HG03159 (cell line): ENCODE data around the gene TSEN34.

ENCODE experiments used
- ATAC-seq: cut with Tn5 transposase; IDR thresholded peaks from one replicate; pipeline ENCODE4 v1.9.1; 2021; ENCODE audit warnings: mild to moderate bottlenecking, moderate library complexity; ENCODE audit not compliant: unreplicated experiment

TSEN34 gene

DNA sequence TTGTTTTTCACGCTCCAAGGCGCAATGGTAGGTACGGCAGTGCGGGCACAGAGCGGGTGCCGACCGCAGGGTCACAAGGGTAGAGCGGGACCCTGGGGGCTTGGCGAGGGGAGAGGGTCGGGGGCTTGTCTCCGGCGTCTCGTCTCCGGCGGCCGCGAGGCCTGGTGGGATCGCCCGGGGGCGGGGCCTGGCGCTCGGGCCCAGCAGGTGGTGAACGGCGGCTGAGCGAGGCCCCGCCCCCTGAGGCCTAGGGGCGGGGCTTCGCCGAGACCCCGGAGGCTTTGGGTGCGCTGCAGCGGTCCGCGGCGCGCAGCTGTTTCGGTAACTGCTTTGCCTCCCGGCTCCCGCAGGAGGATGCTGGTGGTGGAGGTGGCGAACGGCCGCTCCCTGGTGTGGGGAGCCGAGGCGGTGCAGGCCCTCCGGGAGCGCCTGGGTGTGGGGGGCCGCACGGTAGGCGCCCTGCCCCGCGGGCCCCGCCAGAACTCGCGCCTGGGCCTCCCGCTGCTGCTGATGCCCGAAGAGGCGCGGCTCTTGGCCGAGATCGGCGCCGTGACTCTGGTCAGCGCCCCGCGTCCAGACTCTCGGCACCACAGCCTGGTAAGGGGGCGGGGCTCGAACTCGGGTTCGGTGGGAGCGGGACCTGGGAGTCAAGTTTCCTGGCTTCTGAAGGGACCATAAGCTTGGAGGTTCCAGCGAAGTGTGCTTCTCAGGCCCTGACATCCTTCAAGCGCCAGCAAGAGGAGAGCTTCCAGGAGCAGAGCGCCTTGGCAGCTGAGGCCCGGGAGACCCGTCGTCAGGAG, at the start of gene TSEN34:
TSEN34 (plus strand) TSS at position 298 of the 800 bp plus-strand sequence; CDS start at position 355, 57 bp downstream.
- ATAC-seq = peak; percentile 27

- no peak for ATAC-seq
Measured at GRCh38 chr19:54141356-54141755, 49.8 kb upstream of the TSEN34 start.

DNA sequence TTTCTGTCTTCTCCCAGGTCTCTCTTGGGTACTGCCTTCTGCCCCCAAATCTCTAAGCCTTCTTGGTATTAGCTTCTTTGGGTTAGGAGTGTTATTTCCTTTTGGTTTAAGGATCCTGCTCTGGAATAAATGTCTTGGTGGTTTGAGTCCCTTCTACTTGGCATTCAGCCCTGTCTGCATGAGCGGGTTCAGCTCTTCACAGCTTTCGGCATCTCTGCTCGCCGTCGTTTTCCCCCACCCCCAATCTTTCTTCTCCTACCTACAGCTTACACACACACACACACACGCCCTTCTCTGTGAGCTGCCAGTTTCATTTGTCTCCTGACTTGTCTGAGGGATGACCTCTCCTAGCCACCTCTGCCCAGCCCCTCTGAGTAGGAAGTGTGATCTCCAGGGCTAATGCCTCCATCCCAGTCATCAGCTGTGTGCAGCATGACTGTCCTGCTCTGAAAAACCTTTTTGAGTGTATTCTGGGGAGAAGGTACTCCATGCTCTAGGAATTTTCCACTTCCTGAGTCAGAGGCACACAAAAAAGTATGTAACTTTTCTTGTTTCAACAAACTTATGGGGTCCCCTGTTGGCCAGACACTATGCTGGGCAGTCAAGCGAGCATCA, 48.8 kb upstream of the TSEN34 start:
- no peak for ATAC-seq

DNA sequence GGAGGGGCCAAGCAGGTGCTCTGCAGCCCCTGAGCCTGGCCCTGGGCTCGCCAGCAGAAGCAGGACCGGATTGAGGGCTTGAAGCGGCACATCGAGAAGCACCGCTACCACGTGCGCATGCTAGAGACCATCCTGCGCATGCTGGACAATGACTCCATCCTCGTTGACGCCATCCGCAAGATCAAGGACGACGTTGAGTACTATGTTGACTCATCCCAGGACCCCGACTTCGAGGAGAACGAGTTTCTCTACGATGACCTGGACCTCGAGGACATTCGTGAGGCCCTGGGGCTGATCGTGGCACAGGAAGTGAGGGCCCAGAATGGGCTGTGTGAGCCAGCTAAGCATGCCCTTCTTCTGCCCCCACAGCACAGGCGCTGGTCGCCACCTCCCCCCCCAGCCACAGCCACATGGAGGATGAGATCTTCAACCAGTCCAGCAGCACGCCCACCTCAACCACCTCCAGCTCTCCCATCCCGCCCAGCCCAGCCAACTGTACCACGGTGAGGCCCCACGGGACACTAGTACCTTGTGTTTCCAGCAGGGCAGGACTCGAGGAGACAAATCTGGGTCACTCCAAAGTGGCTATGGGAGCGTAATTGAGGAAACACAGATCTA, 45.5 kb upstream of the TSEN34 start:
- ATAC-seq = no peak

DNA sequence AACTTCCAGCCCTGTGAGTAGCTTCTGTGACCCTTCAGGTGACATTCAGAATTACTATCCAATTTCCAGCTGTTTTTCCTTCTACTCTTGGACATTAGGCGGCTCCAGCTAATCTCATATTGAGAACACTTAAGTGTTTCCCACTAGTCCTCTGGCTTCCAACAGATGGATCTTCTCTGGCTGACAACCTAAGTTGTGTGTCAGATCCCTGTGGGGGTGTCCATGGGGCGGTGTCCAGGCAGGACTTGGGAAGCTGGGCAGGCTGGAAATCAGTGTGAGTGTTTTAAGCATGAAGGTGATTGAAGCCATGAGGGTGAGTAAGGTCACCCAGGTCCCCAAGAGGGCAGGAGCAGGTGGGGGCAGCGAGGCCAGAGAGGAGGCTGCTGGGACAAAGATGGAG, 43.4 kb upstream of the TSEN34 start:
- ATAC-seq = no peak

GRCh38 chr19:54148158-54148557, 43.0 kb upstream of the TSEN34 start:
- ATAC-seq = no peak

DNA sequence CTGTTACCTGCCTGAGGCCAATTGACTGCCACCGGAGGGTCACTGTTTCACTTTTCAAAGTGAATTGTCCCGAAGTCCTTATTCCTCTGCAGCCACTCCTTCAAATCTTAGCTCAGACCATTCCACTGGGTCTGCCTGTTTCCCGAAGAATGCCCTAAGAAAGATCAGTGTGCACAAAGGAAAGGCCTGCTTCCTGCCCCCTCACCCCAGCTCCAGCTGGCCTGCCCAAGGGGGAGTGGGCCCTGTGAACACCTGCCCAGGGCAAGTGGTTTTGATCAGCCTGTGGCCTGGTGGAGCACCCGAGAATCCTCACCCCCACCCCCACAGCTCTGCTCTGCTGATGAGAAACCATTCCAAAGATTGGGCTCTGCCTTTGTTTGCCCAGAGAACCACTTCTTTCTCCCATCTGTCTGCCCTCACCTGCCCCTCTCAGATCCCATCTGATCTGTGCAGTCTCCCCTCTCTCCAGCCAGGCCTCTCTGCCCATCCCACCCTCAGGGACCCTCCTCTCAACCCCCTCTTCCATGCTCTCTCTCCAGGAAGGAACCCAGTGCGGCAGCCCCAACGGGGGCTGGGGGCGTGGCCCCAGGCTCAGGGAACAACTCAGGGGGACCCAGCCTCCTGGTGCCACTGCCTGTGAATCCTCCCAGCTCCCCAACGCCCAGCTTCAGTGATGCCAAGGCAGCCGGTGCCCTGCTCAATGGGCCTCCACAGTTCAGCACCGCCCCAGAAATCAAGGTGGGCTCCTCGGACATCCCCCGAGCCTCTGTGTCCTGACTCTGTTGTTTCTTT, 41.9 kb upstream of the TSEN34 start:
- no peak for ATAC-seq

DNA sequence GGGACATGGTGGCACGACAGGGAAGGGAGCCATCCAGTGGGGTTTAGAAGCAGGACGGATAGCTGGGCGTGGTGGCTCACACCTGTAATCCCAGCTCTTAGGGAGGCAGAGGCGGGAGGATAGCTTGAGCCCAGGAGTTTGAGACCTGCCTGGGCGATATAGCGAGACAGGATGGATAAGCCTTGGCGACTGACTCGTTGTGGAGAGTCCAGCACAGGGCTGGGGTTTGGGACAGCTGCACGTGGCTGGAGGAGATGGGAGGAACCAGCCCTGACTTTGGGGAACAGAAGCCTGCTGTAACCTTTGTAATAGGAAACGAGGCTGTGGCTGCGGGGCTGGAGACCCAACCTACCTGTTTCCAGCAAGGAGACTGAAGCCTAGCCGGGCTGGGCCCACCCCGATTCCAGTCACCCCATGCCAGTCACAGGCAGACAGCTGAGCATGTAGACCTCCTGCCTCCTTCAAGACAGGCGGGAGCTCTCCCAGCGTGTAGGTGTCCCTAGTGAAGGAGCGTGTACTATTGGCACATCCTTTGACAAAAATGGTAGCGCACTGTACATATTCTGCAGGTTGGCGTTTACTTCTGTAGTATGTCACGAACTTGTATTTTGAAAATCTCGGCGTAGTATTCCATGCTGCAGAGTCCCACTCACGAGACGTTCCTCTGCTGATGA, 39.6 kb upstream of the TSEN34 start:
- no peak for ATAC-seq

GRCh38 chr19:54152267-54152666, 38.8 kb upstream of the TSEN34 start:
- no peak for ATAC-seq

GRCh38 chr19:54152878-54153524, 38.1 kb upstream of the TSEN34 start:
- no peak for ATAC-seq

GRCh38 chr19:54153731-54154326, 37.3 kb upstream of the TSEN34 start:
- ATAC-seq = no peak

DNA sequence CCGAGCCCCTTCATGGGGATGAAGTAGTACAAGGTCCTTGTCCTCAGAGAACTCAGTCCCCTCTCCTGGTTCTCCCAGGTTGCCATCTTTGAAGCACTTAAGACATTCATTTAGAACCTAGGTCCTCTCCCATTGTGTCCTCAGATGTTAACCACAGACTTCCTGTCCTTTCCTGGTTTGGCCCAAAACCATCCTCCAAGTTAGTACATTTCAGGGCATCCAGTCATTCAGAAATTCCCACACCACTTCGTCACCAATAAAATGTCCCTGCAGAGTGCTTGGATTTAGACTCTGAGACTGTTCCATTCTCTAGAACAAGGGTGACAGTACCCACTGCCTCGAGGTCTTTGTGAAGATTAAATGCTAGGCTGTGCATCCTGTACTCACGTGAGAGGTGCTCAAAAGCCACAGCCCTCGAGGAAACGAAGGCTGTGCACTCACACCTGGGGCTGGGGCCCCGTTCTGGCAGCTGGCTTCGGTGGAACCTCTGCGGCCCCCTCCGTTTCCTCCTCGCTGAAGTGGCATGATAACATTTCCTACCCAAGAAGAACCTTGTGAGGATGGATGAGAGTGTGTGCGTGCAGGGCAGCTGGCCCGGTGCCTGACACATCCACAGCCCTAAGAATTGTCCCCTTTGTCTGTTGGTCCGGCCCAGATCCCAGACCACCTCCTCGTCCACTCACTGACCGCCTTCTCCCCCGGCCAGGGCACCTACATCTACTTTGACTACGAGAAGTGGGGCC, 36.3 kb upstream of the TSEN34 start:
- ATAC-seq = no peak

GRCh38 chr19:54155694-54156093, 35.4 kb upstream of the TSEN34 start:
- no peak for ATAC-seq

GRCh38 chr19:54156490-54156889, 34.6 kb upstream of the TSEN34 start:
- no peak for ATAC-seq

DNA sequence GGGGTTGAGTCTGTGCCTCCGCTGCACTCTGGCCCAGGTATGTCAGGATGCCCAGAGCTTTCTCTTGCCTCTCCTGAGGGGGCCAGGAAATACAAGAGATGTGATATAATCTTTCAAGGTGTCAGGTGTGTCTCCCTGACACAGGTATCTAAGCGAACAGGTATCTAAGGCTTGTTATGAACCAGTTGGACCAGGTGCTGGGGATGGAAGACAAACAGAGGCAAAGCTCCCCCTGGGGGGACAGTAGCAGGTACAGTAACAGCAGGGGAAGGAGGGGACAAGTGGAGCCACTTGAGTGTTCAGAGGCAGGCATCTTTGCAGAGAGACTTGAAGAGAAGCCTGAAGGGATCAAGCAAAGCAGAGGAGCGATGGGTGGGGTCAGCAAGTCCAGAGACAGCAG, 34.2 kb upstream of the TSEN34 start:
- no peak for ATAC-seq

- no peak for ATAC-seq
Measured at GRCh38 chr19:54158812-54159351, 32.2 kb upstream of the TSEN34 start.

GRCh38 chr19:54159352-54160181, 31.5 kb upstream of the TSEN34 start, which contains the start of gene LENG1:
LENG1 (minus strand) TSS chr19:54159721; CDS start chr19:54159695, 26 bp downstream.
- peak; percentile 89 for ATAC-seq
